ENCODE data around the gene MED26. TPM values are rescaled to one million over a fixed set of nuclear protein-coding genes. Genes with fewer than 3 reads are reported as not detected.

The MED26 gene
- total RNA-seq, 1 experiment from 2014 or later, result 9.0 TPM

- H3K4me3 Mint-ChIP-seq (ENCODE audit: low read depth, unreplicated experiment), result no peak overlapping the region
- no peaks in the 10 kb centered on the region for H3K27me3 Mint-ChIP-seq (ENCODE audit: unreplicated experiment)
- no TSS peak for BruUV-seq (replicated peaks)
- peaks cover 8% of the 10 kb centered on the region for H3K4me1 Mint-ChIP-seq (ENCODE audit: low read depth, unreplicated experiment)
- H3K9me3 Mint-ChIP-seq (ENCODE audit: low read depth, unreplicated experiment), result no peaks in the 10 kb centered on the region
- intact Hi-C loops (cut with micrococcal nuclease; ENCODE audit: unreplicated experiment), result no loop called here
- no peak for TF ChIP-seq CTCF (IDR thresholded peaks at IDR 0.05; ENCODE audit: unreplicated experiment)
- H3K36me3 Mint-ChIP-seq (ENCODE audit: insufficient read depth, unreplicated experiment), result peaks cover 4% of the 10 kb centered on the region
- no peak overlapping the region for H3K27ac Mint-ChIP-seq (ENCODE audit: unreplicated experiment)
- CTCF ChIA-PET, result no interaction called here
- no peak for DNase-seq
Measured at GRCh38 chr19:16603090-16603489, 24.9 kb downstream of the MED26 start.

- Mint-ChIP-seq H3K4me3 (ENCODE audit: low read depth, unreplicated experiment) (no peak overlapping the region), H3K9me3 (ENCODE audit: low read depth, unreplicated experiment) (no peaks in the 10 kb centered on the region), H3K36me3 (ENCODE audit: insufficient read depth, unreplicated experiment) (peaks cover 4% of the 10 kb centered on the region), H3K27ac (ENCODE audit: unreplicated experiment) (no peak overlapping the region), H3K27me3 (ENCODE audit: unreplicated experiment) (no peaks in the 10 kb centered on the region), H3K4me1 (ENCODE audit: low read depth, unreplicated experiment) (peaks cover 8% of the 10 kb centered on the region)
- TF ChIP-seq CTCF (IDR thresholded peaks at IDR 0.05; ENCODE audit: unreplicated experiment), result no peak
- DNase-seq, result no peak
- no TSS peak for BruUV-seq (replicated peaks)
- CTCF ChIA-PET, result no interaction called here
- intact Hi-C loops (cut with micrococcal nuclease; ENCODE audit: unreplicated experiment), result no loop called here
Measured at GRCh38 chr19:16601378-16602052, 26.5 kb downstream of the MED26 start.

DNA sequence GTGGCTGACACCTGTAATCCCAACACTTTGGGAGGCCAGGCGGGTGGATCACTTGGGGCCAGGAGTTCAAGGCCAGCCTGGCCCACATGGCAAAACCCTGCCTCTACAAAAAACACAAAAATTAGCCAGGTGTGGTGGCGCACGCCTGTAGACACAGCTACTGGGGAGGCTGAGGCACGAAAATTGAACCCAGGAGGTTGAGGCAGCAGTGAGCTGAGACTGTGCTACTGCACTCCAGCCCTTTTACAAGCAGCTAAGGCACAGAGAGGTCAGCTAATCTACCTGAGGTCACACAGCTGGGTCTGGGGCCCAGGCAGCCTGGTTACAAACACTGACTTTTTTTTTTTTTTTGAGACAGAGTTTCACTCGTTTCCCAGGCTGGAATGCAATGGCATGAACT lies 27.2 kb downstream of the MED26 start:
- H3K4me1 Mint-ChIP-seq (ENCODE audit: low read depth, unreplicated experiment), result peaks cover 8% of the 10 kb centered on the region
- H3K27ac Mint-ChIP-seq (ENCODE audit: unreplicated experiment), result no peak overlapping the region
- intact Hi-C loops (cut with micrococcal nuclease; ENCODE audit: unreplicated experiment), result no loop called here
- H3K4me3 Mint-ChIP-seq (ENCODE audit: low read depth, unreplicated experiment), result no peak overlapping the region
- BruUV-seq (replicated peaks), result no TSS peak
- no peak for DNase-seq
- no peaks in the 10 kb centered on the region for H3K27me3 Mint-ChIP-seq (ENCODE audit: unreplicated experiment)
- CTCF ChIA-PET, result no interaction called here
- H3K36me3 Mint-ChIP-seq (ENCODE audit: insufficient read depth, unreplicated experiment), result peaks cover 4% of the 10 kb centered on the region
- TF ChIP-seq CTCF (IDR thresholded peaks at IDR 0.05; ENCODE audit: unreplicated experiment), result no peak
- H3K9me3 Mint-ChIP-seq (ENCODE audit: low read depth, unreplicated experiment), result no peaks in the 10 kb centered on the region

DNA sequence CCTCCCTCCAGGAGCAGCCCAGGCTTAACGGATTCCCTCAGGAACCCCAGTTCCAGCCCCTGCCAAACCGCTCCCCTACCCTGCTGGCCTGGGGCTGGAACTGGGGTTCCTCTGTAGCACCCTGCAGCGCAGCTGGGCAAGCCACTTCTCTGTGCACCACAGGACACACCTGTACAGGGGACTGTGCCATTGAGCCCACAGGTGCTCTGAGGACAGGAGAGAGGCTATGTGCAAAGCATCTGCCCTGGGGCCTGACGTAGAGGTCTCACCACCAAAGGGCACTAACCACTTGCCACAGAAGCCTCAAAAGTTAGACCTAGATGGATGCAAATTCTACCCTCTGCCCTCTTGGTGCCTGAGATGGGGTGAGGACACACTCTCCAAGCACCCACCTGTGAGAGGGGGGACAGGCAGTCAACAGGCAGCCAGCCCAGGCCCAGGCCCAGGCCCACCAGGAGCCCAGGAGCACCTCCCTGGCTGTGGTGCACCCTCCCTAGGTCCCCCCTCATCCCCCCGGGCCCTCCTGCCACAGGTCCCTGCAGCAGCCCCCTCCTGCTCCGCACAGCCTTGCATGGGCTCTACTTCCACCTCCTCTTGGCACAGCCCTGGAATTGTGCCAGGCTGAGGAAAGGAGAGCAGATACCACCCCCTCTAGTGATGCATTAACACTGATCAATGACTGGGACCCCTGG lies 28.2 kb downstream of the MED26 start:
- CTCF ChIA-PET, result no interaction called here
- no peaks in the 10 kb centered on the region for H3K4me1 Mint-ChIP-seq (ENCODE audit: low read depth, unreplicated experiment)
- H3K36me3 Mint-ChIP-seq (ENCODE audit: insufficient read depth, unreplicated experiment), result peaks cover 4% of the 10 kb centered on the region
- no peak for DNase-seq
- H3K27ac Mint-ChIP-seq (ENCODE audit: unreplicated experiment), result no peak overlapping the region
- no peak overlapping the region for H3K4me3 Mint-ChIP-seq (ENCODE audit: low read depth, unreplicated experiment)
- no peak for TF ChIP-seq CTCF (IDR thresholded peaks at IDR 0.05; ENCODE audit: unreplicated experiment)
- H3K27me3 Mint-ChIP-seq (ENCODE audit: unreplicated experiment), result no peaks in the 10 kb centered on the region
- intact Hi-C loops (cut with micrococcal nuclease; ENCODE audit: unreplicated experiment), result no loop called here
- BruUV-seq (replicated peaks), result no TSS peak
- no peaks in the 10 kb centered on the region for H3K9me3 Mint-ChIP-seq (ENCODE audit: low read depth, unreplicated experiment)
